OCI-LY1 (cell line): ENCODE results near the gene RANBP17.

Source experiments
- H2AFZ ChIP-seq: fragments of 200-600 bp; sonication (generic), shearing (Covaris generic); 2 replicates; pipeline ENCODE4 v1.6.0; 2014; ENCODE audit warnings: antibody characterized with exemption, mild to moderate bottlenecking, low read length
- H3F3A ChIP-seq: fragments of 200-600 bp; sonication (generic), shearing (Covaris generic); 2 replicates; pipeline ENCODE4 v1.6.0; 2014; ENCODE audit warnings: mild to moderate bottlenecking, antibody characterized with exemption, low read length, moderate library complexity; ENCODE audit not compliant: insufficient read depth
- H3K27ac ChIP-seq: fragments of 200-600 bp; sonication (generic); 2 replicates; pipeline ENCODE4 v1.5.1; 2014; ENCODE audit warnings: low read length, mixed run types, mild to moderate bottlenecking, low read depth; ENCODE audit not compliant: poor library complexity, severe bottlenecking
- H3K27me3 ChIP-seq: fragments of 200-600 bp; sonication (generic); 2 replicates; pipeline ENCODE4 v1.6.0; 2014; ENCODE audit warnings: antibody characterized with exemption, mild to moderate bottlenecking, low read length, moderate library complexity; ENCODE audit not compliant: insufficient read depth
- H3K36me3 ChIP-seq: fragments of 200-600 bp; sonication (generic); 2 replicates; pipeline ENCODE4 v1.6.1; 2014; ENCODE audit warnings: mild to moderate bottlenecking, antibody characterized with exemption, low read length, moderate library complexity, mixed read lengths; ENCODE audit not compliant: insufficient read depth
- H3K4me1 ChIP-seq: fragments of 200-600 bp; sonication (generic); 2 replicates; pipeline ENCODE4 v1.5.1; 2014; ENCODE audit warnings: mild to moderate bottlenecking, low read length, moderate library complexity; ENCODE audit not compliant: insufficient read depth, severe bottlenecking
- H3K4me2 ChIP-seq: fragments of 200-600 bp; sonication (generic), shearing (Covaris generic); 2 replicates; pipeline ENCODE4 v1.6.1; 2014; ENCODE audit warnings: low read length
- H3K4me3 ChIP-seq: fragments of 200-600 bp; sonication (generic); 2 replicates; pipeline ENCODE4 v1.5.1; 2014; ENCODE audit warnings: low read length, low read depth, mild to moderate bottlenecking, mixed read lengths; ENCODE audit not compliant: poor library complexity, severe bottlenecking
- H3K79me2 ChIP-seq: fragments of 200-600 bp; shearing (Covaris generic); 2 replicates; pipeline ENCODE4 v1.6.1; 2016; ENCODE audit warnings: mixed run types, low read length, mixed read lengths; ENCODE audit not compliant: insufficient read depth
- H3K9ac ChIP-seq: fragments of 200-600 bp; sonication (generic), shearing (Covaris generic); 2 replicates; pipeline ENCODE4 v1.6.1; 2014; ENCODE audit warnings: mild to moderate bottlenecking, low read length, mixed read lengths
- H3K9me2 ChIP-seq: fragments of 200-600 bp; sonication (generic), shearing (Covaris generic); 2 replicates; pipeline ENCODE4 v1.6.1; 2014; ENCODE audit warnings: low read depth, mild to moderate bottlenecking, low read length, mixed read lengths
- H3K9me3 ChIP-seq: fragments of 200-600 bp; shearing (Covaris generic); 2 replicates; pipeline ENCODE4 v1.6.1; 2014; ENCODE audit warnings: low read length, mixed read lengths
- H4K20me1 ChIP-seq: fragments of 200-600 bp; sonication (generic), shearing (Covaris generic); 2 replicates; pipeline ENCODE4 v1.6.0; 2016; ENCODE audit warnings: mild to moderate bottlenecking, low read length; ENCODE audit not compliant: insufficient read depth
- EZH2 ChIP-seq: fragments of 200-600 bp; sonication (generic), shearing (Covaris generic); IDR thresholded peaks from 2 replicates; pipeline ENCODE4 v1.8.0; 2017; ENCODE audit warnings: borderline replicate concordance, mixed run types, mild to moderate bottlenecking, antibody characterized with exemption, low read length, moderate library complexity, mixed read lengths
- TF ChIP-seq, protein P1 (sequence below): fragments of 200-600 bp; sonication (generic), shearing (Covaris generic); IDR thresholded peaks from 2 replicates; pipeline ENCODE4 v1.5.1; 2017; ENCODE audit warnings: mild to moderate bottlenecking, antibody characterized with exemption, low read length, moderate library complexity, mixed read lengths

The RANBP17 gene

DNA sequence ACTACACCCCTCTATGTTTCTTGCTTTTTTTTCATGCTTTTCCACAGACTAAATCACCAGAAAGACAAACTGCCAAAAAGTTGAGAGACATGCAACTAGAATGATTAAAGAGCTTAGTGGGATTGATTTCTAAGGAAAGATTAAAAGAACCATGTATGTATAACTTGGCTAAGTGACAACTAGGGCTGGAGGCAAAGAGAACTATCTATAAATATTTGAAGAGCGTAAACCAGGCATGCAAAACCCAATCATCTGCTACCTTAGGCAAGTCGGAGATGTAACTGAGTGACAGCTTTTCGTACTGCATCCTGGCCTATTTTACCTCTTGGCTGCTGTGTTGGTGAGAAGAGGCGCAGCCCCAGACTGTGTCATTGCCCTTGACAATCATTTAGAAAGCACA is 326.2 kb downstream of the RANBP17 start:
- Histone ChIP-seq H3K9ac (no peak overlapping the region), H2AFZ (no peak overlapping the region), H3K36me3 (no peaks in the 10 kb centered on the region), H4K20me1 (no peaks in the 10 kb centered on the region), H3K9me2 (no peaks in the 10 kb centered on the region), H3K79me2 (no peaks in the 10 kb centered on the region), H3K4me2 (no peak overlapping the region), H3K27ac (no peak overlapping the region), H3K4me3 (no peak overlapping the region), H3K27me3 (no peaks in the 10 kb centered on the region), H3F3A (no peaks in the 10 kb centered on the region), H3K4me1 (no peaks in the 10 kb centered on the region), H3K9me3 (no peaks in the 10 kb centered on the region)
- TF ChIP-seq, protein P1, sequence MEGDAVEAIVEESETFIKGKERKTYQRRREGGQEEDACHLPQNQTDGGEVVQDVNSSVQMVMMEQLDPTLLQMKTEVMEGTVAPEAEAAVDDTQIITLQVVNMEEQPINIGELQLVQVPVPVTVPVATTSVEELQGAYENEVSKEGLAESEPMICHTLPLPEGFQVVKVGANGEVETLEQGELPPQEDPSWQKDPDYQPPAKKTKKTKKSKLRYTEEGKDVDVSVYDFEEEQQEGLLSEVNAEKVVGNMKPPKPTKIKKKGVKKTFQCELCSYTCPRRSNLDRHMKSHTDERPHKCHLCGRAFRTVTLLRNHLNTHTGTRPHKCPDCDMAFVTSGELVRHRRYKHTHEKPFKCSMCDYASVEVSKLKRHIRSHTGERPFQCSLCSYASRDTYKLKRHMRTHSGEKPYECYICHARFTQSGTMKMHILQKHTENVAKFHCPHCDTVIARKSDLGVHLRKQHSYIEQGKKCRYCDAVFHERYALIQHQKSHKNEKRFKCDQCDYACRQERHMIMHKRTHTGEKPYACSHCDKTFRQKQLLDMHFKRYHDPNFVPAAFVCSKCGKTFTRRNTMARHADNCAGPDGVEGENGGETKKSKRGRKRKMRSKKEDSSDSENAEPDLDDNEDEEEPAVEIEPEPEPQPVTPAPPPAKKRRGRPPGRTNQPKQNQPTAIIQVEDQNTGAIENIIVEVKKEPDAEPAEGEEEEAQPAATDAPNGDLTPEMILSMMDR = no peak
- TF ChIP-seq EZH2 = no peak

DNA sequence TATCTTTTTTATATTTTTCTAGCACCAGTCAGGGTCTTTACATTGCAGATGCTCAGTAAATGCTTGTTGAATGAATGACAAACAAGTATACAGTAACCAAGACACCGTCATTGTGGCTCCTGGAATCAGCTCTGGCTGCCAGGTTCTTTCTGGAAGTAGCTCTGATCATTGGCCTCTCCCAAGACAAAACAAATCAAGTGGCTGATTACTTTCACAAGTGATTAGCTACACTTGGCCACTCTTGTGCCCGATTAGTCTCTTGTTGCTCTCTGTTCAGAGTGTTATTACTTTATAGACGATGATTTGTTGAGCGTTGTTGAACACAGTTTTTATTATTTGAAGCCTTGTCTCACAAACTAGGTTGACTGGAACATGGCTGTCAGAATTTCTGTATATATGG is 327.6 kb downstream of the RANBP17 start:
- Histone ChIP-seq H3K79me2 (no peaks in the 10 kb centered on the region), H3K27ac (no peak overlapping the region), H3K4me1 (no peaks in the 10 kb centered on the region), H3K27me3 (no peaks in the 10 kb centered on the region), H3K9ac (no peak overlapping the region), H3K4me3 (no peak overlapping the region), H3F3A (no peaks in the 10 kb centered on the region), H3K9me2 (no peaks in the 10 kb centered on the region), H3K4me2 (no peak overlapping the region), H3K36me3 (no peaks in the 10 kb centered on the region), H3K9me3 (no peaks in the 10 kb centered on the region), H2AFZ (no peak overlapping the region), H4K20me1 (no peaks in the 10 kb centered on the region)
- TF ChIP-seq EZH2 = no peak
- TF ChIP-seq, protein P1 = no peak

DNA sequence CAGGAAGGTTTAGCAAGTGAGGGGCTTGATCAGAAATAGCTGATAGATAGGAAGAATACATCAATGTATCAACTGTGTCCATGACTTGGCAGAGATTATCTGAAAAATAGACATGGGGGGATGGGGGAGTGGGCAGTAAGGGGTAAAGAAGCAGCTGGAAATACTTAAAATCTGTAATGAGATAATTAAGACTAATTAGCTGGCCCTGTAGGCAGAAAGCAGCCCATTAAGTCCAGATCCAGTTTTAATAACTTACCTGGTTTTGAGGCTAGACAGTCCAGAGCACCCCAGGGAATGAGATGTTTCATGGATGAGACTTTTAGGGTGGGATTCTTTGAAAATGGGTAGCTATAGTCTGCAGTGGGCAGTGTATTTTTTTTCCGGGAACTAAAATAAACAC is 330.3 kb downstream of the RANBP17 start:
- Histone ChIP-seq H3K9me2 (no peaks in the 10 kb centered on the region), H2AFZ (no peak overlapping the region), H3K27ac (no peak overlapping the region), H3K4me1 (no peaks in the 10 kb centered on the region), H3K27me3 (no peaks in the 10 kb centered on the region), H3K4me3 (no peak overlapping the region), H3K79me2 (no peaks in the 10 kb centered on the region), H3K4me2 (no peak overlapping the region), H4K20me1 (no peaks in the 10 kb centered on the region), H3F3A (no peaks in the 10 kb centered on the region), H3K36me3 (no peaks in the 10 kb centered on the region), H3K9me3 (no peaks in the 10 kb centered on the region), H3K9ac (no peak overlapping the region)
- no peak for TF ChIP-seq EZH2
- TF ChIP-seq, protein P1 = no peak
